ENCODE results near the gene ZNF879.
A peak's percentile ranks its signal among the peaks of the same experiment; 100 is the strongest.

ZNF879 gene

DNA sequence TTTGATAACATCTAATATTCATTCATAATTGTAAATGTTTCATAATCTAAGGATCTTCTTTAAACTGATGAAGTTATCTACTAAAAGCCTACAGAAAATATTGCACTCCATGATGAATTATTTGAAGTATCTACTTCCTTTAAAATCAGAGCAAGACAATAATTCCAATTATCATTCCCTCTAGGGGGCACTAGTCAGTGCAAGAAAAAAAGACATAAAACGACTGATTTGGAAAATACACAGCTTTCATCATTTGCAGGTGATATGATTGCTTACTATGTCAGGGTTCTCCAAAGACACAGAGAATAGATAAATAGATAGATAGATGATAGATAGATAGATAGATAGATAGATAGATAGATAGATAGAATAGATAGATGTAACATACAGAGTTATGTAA, 14.9 kb upstream of the ZNF879 start:
- no peak for DNase-seq (ENCODE audit: low spot score)

- no peak for DNase-seq (ENCODE audit: low spot score)
Measured at GRCh38 chr5:179033004-179033580, 9.5 kb downstream of the ZNF879 start.

DNA sequence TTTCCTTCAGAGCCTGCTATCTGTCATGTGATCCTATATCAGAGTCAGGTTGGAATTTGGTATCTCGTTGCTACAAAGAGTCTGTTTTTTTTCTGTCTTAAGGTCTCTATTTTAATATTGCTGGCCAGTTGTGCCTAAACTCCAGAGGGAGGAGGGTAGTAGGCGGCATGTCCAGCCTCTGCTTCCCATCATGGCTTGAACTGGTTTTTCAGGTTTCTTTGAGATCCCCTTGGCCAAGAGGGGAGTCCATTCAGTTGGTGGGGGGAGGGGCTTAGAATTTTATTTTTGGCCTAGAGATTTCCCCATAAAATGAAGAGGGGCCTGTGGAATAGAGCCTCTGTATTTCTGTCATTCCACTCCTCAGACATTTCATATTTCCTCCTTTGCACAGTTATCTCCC, 21.2 kb downstream of the ZNF879 start:
- no peak for DNase-seq (ENCODE audit: low spot score)

GRCh38 chr5:179051784-179052183, 28.2 kb downstream of the ZNF879 start:
- DNase-seq (ENCODE audit: low spot score): no peak

DNA sequence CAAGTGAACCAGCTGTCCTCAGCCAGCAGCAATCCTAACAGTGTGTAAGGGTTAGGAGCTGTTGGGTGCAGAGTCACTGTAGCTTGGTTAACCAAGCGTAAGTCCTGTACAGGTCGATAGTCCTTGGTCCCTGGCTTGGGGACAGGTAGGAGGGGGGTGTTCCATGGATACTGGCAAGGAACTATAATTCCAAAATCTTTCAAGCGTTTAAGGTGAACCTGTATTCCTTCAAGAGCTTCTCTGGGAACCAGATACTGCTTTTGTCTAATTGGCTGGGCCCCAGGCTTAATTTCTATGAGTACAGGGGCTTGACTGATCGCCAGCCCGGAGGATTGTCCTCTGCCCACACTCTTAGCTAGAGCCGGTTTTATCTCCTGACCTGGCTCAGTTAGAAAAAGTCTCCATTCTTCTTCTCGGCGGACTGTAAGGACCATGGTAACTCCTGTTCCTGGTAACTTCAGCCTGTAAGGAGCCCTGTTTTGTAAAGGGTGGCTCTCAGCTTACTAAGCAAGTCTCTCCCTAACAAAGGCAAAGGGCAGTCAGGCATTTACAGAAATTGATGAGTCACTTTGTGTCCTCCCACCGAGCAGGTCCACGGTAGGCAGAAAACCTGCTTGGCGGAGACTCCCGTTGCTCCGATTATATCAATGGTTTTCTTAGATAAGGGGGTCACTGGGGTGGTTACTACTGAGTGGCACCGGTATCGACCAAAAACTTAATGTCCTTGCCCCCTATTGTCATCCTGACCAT, 30.6 kb downstream of the ZNF879 start:
- no peak for DNase-seq (ENCODE audit: low spot score)

DNA sequence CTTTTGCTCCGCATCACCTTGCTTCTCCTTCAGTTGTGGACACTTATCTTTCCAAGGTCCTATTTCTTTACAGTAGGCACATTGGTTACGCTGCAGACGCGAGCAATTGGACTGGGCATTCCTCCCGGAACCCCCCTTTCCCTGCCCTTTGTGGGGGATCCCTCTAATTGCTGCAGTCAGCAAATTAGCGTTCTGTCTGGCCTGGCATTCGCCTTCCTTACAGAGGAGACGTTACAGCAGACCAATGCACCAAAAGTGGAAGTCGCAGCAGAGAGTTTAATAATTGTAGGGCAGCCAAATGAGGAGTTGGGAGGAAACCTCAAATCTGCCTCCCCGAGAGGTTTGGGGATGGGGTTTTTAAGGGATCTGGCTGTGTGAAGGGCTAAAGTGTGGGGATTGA, 31.3 kb downstream of the ZNF879 start:
- no peak for DNase-seq (ENCODE audit: low spot score)

- no peak for DNase-seq (ENCODE audit: low spot score)
Measured at GRCh38 chr5:179055436-179055835, 31.8 kb downstream of the ZNF879 start.

GRCh38 chr5:179055841-179056240, 32.2 kb downstream of the ZNF879 start:
- no peak for DNase-seq (ENCODE audit: low spot score)

GRCh38 chr5:179060116-179061008, 36.8 kb downstream of the ZNF879 start, which contains the start of gene ZNF354C:
ZNF354C (plus strand) TSS chr5:179060373; CDS start chr5:179062069, 1,696 bp downstream.
- DNase-seq (ENCODE audit: low spot score): peak; percentile 96

GRCh38 chr5:179061025-179061424, 37.4 kb downstream of the ZNF879 start:
- DNase-seq (ENCODE audit: low spot score): no peak

DNA sequence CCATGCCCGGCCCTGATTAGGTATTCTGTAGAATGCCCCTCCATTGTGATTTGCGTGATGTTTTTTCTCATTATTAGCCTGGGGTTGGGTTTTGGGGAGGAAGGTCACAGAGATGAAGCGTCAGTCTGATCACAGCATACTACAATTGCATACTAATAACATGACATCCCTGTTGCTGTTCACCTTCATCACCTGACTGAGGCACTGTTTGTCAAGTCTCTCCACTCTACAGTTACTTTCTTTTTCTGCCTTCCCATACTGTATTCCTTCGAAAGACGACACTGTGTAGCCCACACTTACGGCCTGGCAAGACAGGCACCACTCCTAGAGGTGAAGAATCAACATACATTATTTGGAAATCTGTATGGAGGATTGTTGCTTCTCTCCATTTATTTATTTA, 42.1 kb downstream of the ZNF879 start:
- DNase-seq (ENCODE audit: low spot score): no peak

- no peak for DNase-seq (ENCODE audit: low spot score)
Measured at GRCh38 chr5:179079165-179079987, 55.8 kb downstream of the ZNF879 start.

- no peak for DNase-seq (ENCODE audit: low spot score)
Measured at GRCh38 chr5:179080724-179081123, 57.1 kb downstream of the ZNF879 start.
